Activated CD8-positive, alpha-beta T cell treated with anti-CD3 and anti-CD28 coated beads for 36 hours (primary cell): Measurements from ENCODE around the gene NEURL3. TPM values are rescaled to one million over a fixed set of nuclear protein-coding genes. Genes with fewer than 3 reads are reported as not detected.

ENCODE experiments used
- ATAC-seq: fragments of 200-7000 bp; cut with Tn5 transposase; one replicate; pipeline ENCODE4 v1.10.0; 2021; ENCODE audit warnings: mild to moderate bottlenecking, moderate library complexity
- CTCF ChIA-PET: fragments of 350-600 bp; sonication (Branson Sonifier 250); formaldehyde crosslinking; loops from one replicate; lab custom pipeline; 2021; ENCODE audit warnings: antibody characterized with exemption; lab: Charles Lee
- POLR2A ChIA-PET: fragments of 350-600 bp; sonication (Branson Sonifier 250); formaldehyde crosslinking; loops from one replicate; lab custom pipeline; 2021; ENCODE audit warnings: antibody characterized with exemption; lab: Charles Lee
- DNase-seq: peaks from one replicate; pipeline ENCODE4 v3.0.0-alpha.2; 2020
- H3K27ac Mint-ChIP-seq: one replicate; pipeline ENCODE4 v1.8.0; 2021; ENCODE audit warnings: mild to moderate bottlenecking, mixed read lengths
- H3K27me3 Mint-ChIP-seq: one replicate; pipeline ENCODE4 v1.8.0; 2021; ENCODE audit warnings: mixed read lengths
- H3K36me3 Mint-ChIP-seq: one replicate; pipeline ENCODE4 v1.8.0; 2021; ENCODE audit warnings: low read depth, mixed read lengths
- H3K4me1 Mint-ChIP-seq: one replicate; pipeline ENCODE4 v1.8.0; 2021; ENCODE audit warnings: low read depth, mixed read lengths
- H3K4me3 Mint-ChIP-seq: one replicate; pipeline ENCODE4 v1.8.0; 2021; ENCODE audit warnings: mild to moderate bottlenecking, moderate library complexity, mixed read lengths
- H3K9me3 Mint-ChIP-seq: one replicate; pipeline ENCODE4 v1.8.0; 2021; ENCODE audit warnings: mixed read lengths
- CTCF ChIP-seq: fragments of 200-600 bp; IDR thresholded peaks from one replicate; pipeline ENCODE4 v1.8.0; 2022; ENCODE audit warnings: antibody characterized with exemption, mild to moderate bottlenecking
- intact Hi-C: fragments of 100-400 bp; cut with micrococcal nuclease; formaldehyde crosslinking; loops from one replicate; pipeline ENCODE4 v1.10.0; 2022
- total RNA-seq, 2 experiments: library from RNA; stranded (reverse); gene quantifications; one replicate each; pipeline ENCODE4 v1.2.3, GENCODE V29; 2021

The NEURL3 gene
- total RNA-seq, 2 experiments from 2014 or later: 0.25 TPM; not detected in 1

GRCh38 chr2:96531366-96531765 is 26.2 kb upstream of the NEURL3 start:
- Mint-ChIP-seq H3K4me3 (no peak overlapping the region), H3K36me3 (no peaks in the 10 kb centered on the region), H3K9me3 (no peaks in the 10 kb centered on the region), H3K27ac (peak overlapping the region; percentile 90), H3K27me3 (no peaks in the 10 kb centered on the region), H3K4me1 (peaks cover 77% of the 10 kb centered on the region)
- no peak for TF ChIP-seq CTCF
- ChIA-PET CTCF (interaction anchor here (0.9 to 13.5 kb wide), 6 partner anchors 21 to 323 kb away, joined by 3 to 91 read pairs (median 4); partner anchors contain the start of gene STARD7), POLR2A (interaction anchor here (0.9 to 23.0 kb wide), 5 partner anchors 16 to 210 kb away, joined by 4 to 438 read pairs (median 5); partner anchors contain the start of genes ARID5A and KANSL3)
- intact Hi-C loops: loop anchor here (10.0 kb wide), 2 partner anchors 207 to 387 kb away; partner anchors contain the start of genes DUSP2 and ITPRIPL1
- no peak for DNase-seq
- ATAC-seq: no peak

GRCh38 chr2:96530474-96531357 is 25.6 kb upstream of the NEURL3 start:
- Mint-ChIP-seq H3K27ac (peak overlapping the region; percentile 90), H3K36me3 (no peaks in the 10 kb centered on the region), H3K4me1 (peaks cover 76% of the 10 kb centered on the region), H3K4me3 (no peak overlapping the region), H3K27me3 (no peaks in the 10 kb centered on the region), H3K9me3 (no peaks in the 10 kb centered on the region)
- ChIA-PET POLR2A (interaction anchor here (0.8 to 23.0 kb wide), 8 partner anchors 16 to 582 kb away, joined by 3 to 438 read pairs (median 4); partner anchors contain the start of genes ANKRD36, ARID5A, KANSL3 and SNRNP200), CTCF (interaction anchor here (1.0 to 13.5 kb wide), 5 partner anchors 21 to 322 kb away, joined by 3 to 91 read pairs (median 5); partner anchors contain the start of gene STARD7)
- DNase-seq: no peak
- no peak for ATAC-seq
- no peak for TF ChIP-seq CTCF
- intact Hi-C loops: loop anchor here (10.0 kb wide), 2 partner anchors 206 to 386 kb away; partner anchors contain the start of genes DUSP2 and ITPRIPL1

GRCh38 chr2:96530144-96530430 is 24.9 kb upstream of the NEURL3 start:
- DNase-seq: no peak
- no peak for TF ChIP-seq CTCF
- intact Hi-C loops: loop anchor here (10.0 kb wide), 2 partner anchors 205 to 385 kb away; partner anchors contain the start of genes DUSP2 and ITPRIPL1
- H3K4me1 Mint-ChIP-seq: peaks cover 73% of the 10 kb centered on the region
- H3K4me3 Mint-ChIP-seq: no peak overlapping the region
- peak overlapping the region; percentile 90 for H3K27ac Mint-ChIP-seq
- no peaks in the 10 kb centered on the region for H3K9me3 Mint-ChIP-seq
- no peaks in the 10 kb centered on the region for H3K27me3 Mint-ChIP-seq
- ATAC-seq: no peak
- CTCF ChIA-PET: interaction anchor here (1.2 to 13.5 kb wide), 5 partner anchors 20 to 322 kb away, joined by 3 to 91 read pairs (median 5); partner anchors contain the start of gene STARD7
- POLR2A ChIA-PET: interaction anchor here (0.7 to 23.0 kb wide), 7 partner anchors 17 to 583 kb away, joined by 3 to 438 read pairs (median 4); partner anchors contain the start of genes ANKRD36, ARID5A and SNRNP200
- no peaks in the 10 kb centered on the region for H3K36me3 Mint-ChIP-seq

- H3K27ac Mint-ChIP-seq: peak overlapping the region; percentile 90
- H3K27me3 Mint-ChIP-seq: no peaks in the 10 kb centered on the region
- no peak overlapping the region for H3K4me3 Mint-ChIP-seq
- H3K4me1 Mint-ChIP-seq: peaks cover 77% of the 10 kb centered on the region
- ChIA-PET CTCF (interaction anchor here (1.2 to 13.5 kb wide), 4 partner anchors 20 to 234 kb away, joined by 4 to 91 read pairs (median 26); no protein-coding TSS in a partner anchor), POLR2A (interaction anchor here (0.7 to 23.0 kb wide), 7 partner anchors 18 to 365 kb away, joined by 3 to 438 read pairs (median 4); partner anchors contain the start of genes ARID5A and SNRNP200)
- no peaks in the 10 kb centered on the region for H3K9me3 Mint-ChIP-seq
- no peak for TF ChIP-seq CTCF
- H3K36me3 Mint-ChIP-seq: no peaks in the 10 kb centered on the region
- intact Hi-C loops: loop anchor here (10.0 kb wide), 2 partner anchors 205 to 385 kb away; partner anchors contain the start of genes DUSP2 and ITPRIPL1
- DNase-seq (no peak), ATAC-seq (no peak)
Measured at GRCh38 chr2:96529376-96530143, 24.4 kb upstream of the NEURL3 start.
